Neural crest cell (in vitro differentiated cells): Measurements from ENCODE around the gene PIEZO2. TPM values are rescaled to one million over a fixed set of nuclear protein-coding genes. Genes with fewer than 3 reads are reported as not detected.

Experiments used
- DNase-seq: peaks from one replicate; pipeline ENCODE4 v3.0.0; 2021; ENCODE audit warnings: low read depth, mixed read lengths, low spot score
- H3K27ac Mint-ChIP-seq: one replicate; pipeline ENCODE4 v1.8.0; 2021; ENCODE audit warnings: mild to moderate bottlenecking, mixed read lengths; ENCODE audit not compliant: unreplicated experiment
- H3K27me3 Mint-ChIP-seq: 2 replicates; pipeline ENCODE4 v1.8.0; 2021; ENCODE audit warnings: low read depth, mild to moderate bottlenecking, mixed read lengths
- H3K36me3 Mint-ChIP-seq: 2 replicates; pipeline ENCODE4 v1.8.0; 2021; ENCODE audit warnings: low read depth, mild to moderate bottlenecking, mixed read lengths
- H3K4me1 Mint-ChIP-seq: 2 replicates; pipeline ENCODE4 v1.8.0; 2021; ENCODE audit warnings: mixed read lengths
- H3K4me3 Mint-ChIP-seq: one replicate; pipeline ENCODE4 v1.8.0; 2021; ENCODE audit warnings: mild to moderate bottlenecking, mixed read lengths
- H3K9me3 Mint-ChIP-seq: 2 replicates; pipeline ENCODE4 v1.8.0; 2021; ENCODE audit warnings: mixed read lengths
- CTCF ChIP-seq: fragments of 200-600 bp; sonication (generic); conservative IDR thresholded peaks from 2 replicates; pipeline ENCODE4 v1.5.0; 2021; ENCODE audit warnings: antibody characterized with exemption, mild to moderate bottlenecking
- total RNA-seq: library from RNA; stranded (reverse); gene quantifications from 2 replicates; pipeline ENCODE4 v1.2.1, GENCODE V29; 2021

The PIEZO2 gene
- total RNA-seq, 1 donor from 2014 or later: 15.5 TPM

- no peaks in the 10 kb centered on the region for H3K36me3 Mint-ChIP-seq
- H3K4me1 Mint-ChIP-seq: peaks cover 27% of the 10 kb centered on the region
- H3K27me3 Mint-ChIP-seq: no peaks in the 10 kb centered on the region
- DNase-seq: no peak
- H3K4me3 Mint-ChIP-seq: no peak overlapping the region
- H3K9me3 Mint-ChIP-seq: peaks cover 2% of the 10 kb centered on the region
- H3K27ac Mint-ChIP-seq: no peak overlapping the region
- TF ChIP-seq CTCF: no peak
These were observed 52.3 kb downstream of the PIEZO2 start for GRCh38 chr18:11096839-11097750.

- H3K27me3 Mint-ChIP-seq: no peaks in the 10 kb centered on the region
- peaks cover 2% of the 10 kb centered on the region for H3K9me3 Mint-ChIP-seq
- no peak for TF ChIP-seq CTCF
- H3K4me3 Mint-ChIP-seq: no peak overlapping the region
- no peak for DNase-seq
- peaks cover 27% of the 10 kb centered on the region for H3K4me1 Mint-ChIP-seq
- H3K27ac Mint-ChIP-seq: no peak overlapping the region
- H3K36me3 Mint-ChIP-seq: no peaks in the 10 kb centered on the region
These were observed 53.0 kb downstream of the PIEZO2 start for GRCh38 chr18:11096411-11096810.

- no peaks in the 10 kb centered on the region for H3K36me3 Mint-ChIP-seq
- no peak for DNase-seq
- H3K4me1 Mint-ChIP-seq: peaks cover 27% of the 10 kb centered on the region
- no peak overlapping the region for H3K27ac Mint-ChIP-seq
- peaks cover 2% of the 10 kb centered on the region for H3K9me3 Mint-ChIP-seq
- H3K27me3 Mint-ChIP-seq: no peaks in the 10 kb centered on the region
- no peak overlapping the region for H3K4me3 Mint-ChIP-seq
- TF ChIP-seq CTCF: no peak
These were observed 53.6 kb downstream of the PIEZO2 start for GRCh38 chr18:11095674-11096293.

GRCh38 chr18:11095211-11095610 lies 54.2 kb downstream of the PIEZO2 start:
- Mint-ChIP-seq H3K36me3 (no peaks in the 10 kb centered on the region), H3K9me3 (peaks cover 2% of the 10 kb centered on the region), H3K4me1 (peaks cover 29% of the 10 kb centered on the region), H3K4me3 (no peak overlapping the region), H3K27me3 (no peaks in the 10 kb centered on the region), H3K27ac (no peak overlapping the region)
- no peak for TF ChIP-seq CTCF
- DNase-seq: no peak

GRCh38 chr18:11091746-11092145 lies 57.6 kb downstream of the PIEZO2 start:
- Mint-ChIP-seq H3K4me1 (peaks cover 31% of the 10 kb centered on the region), H3K27me3 (no peaks in the 10 kb centered on the region), H3K27ac (no peak overlapping the region), H3K9me3 (peaks cover 2% of the 10 kb centered on the region), H3K36me3 (no peaks in the 10 kb centered on the region), H3K4me3 (no peak overlapping the region)
- no peak for DNase-seq
- no peak for TF ChIP-seq CTCF
